Panc1 (cell line): ENCODE results near the gene MOB1A. TPM values are rescaled to one million over a fixed set of nuclear protein-coding genes. Genes with fewer than 3 reads are reported as not detected.
A peak's percentile ranks its signal among the peaks of the same experiment; 100 is the strongest.

ENCODE experiments used
- ATAC-seq: fragments of 200-7000 bp; cut with Tn5 transposase; 2 replicates; pipeline ENCODE4 v1.9.1; 2020; ENCODE audit warnings: mild to moderate bottlenecking, moderate library complexity
- BruUV-seq: library from RNA; stranded (reverse); fragments of 400-500 nt; replicated peaks from 2 replicates; lab custom pipeline; 2021; lab: Mats Ljungman, UMichigan
- CTCF ChIA-PET: fragments of 300-600 bp; sonication (Branson Sonifier 250); formaldehyde crosslinking; loops from one replicate; lab custom pipeline; 2022; ENCODE audit warnings: antibody characterized with exemption; lab: Charles Lee
- POLR2A ChIA-PET: fragments of 300-600 bp; sonication (Branson Sonifier 250); formaldehyde crosslinking; loops from one replicate; lab custom pipeline; 2022; ENCODE audit warnings: antibody characterized with exemption; lab: Charles Lee
- DNase-seq: peaks from one replicate; pipeline ENCODE4 v3.0.0-alpha.2; 2010; ENCODE audit warnings: low read depth, low spot score
- H3K27ac ChIP-seq: 2 replicates; pipeline ENCODE4 v1.5.1; 2011; ENCODE audit warnings: mild to moderate bottlenecking, low read length, inconsistent platforms
- H3K27me3 ChIP-seq: fragments of 200-500 bp; sonication (Bioruptor generic); 2 replicates; pipeline ENCODE4 v1.6.0; 2014; ENCODE audit warnings: low read length, inconsistent platforms; ENCODE audit not compliant: control insufficient read depth, insufficient read depth
- H3K36me3 ChIP-seq: fragments of 200-500 bp; sonication (Bioruptor generic); 2 replicates; pipeline ENCODE4 v1.5.1; 2014; ENCODE audit warnings: inconsistent platforms, mild to moderate bottlenecking, low read length, moderate library complexity; ENCODE audit not compliant: control insufficient read depth, insufficient read depth
- H3K4me1 ChIP-seq: 2 replicates; pipeline ENCODE4 v1.5.1; 2011; ENCODE audit warnings: inconsistent platforms, mild to moderate bottlenecking, low read length, moderate library complexity; ENCODE audit not compliant: control insufficient read depth, insufficient read depth
- H3K4me3 ChIP-seq, 2 experiments: 2 replicates each; pipeline ENCODE4 v1.5.1; 2011 to 2012; ENCODE audit warnings: low read depth in 2 of 2, low read length in 2 of 2, mild to moderate bottlenecking in 2 of 2, inconsistent platforms in 1 of 2, moderate library complexity in 1 of 2
- H3K9me3 ChIP-seq: fragments of 200-500 bp; sonication (Bioruptor generic); 2 replicates; pipeline ENCODE4 v1.5.1; 2014; ENCODE audit warnings: low read depth, mild to moderate bottlenecking, inconsistent platforms, low read length, moderate library complexity; ENCODE audit not compliant: control insufficient read depth, insufficient read depth
- CTCF ChIP-seq: fragments of 450-650 bp; IDR thresholded peaks from 2 replicates; pipeline ENCODE4 v1.5.1; 2017; ENCODE audit warnings: mild to moderate bottlenecking
- POLR2AphosphoS5 ChIP-seq: IDR thresholded peaks from 2 replicates; pipeline ENCODE4 v1.6.1; 2012; ENCODE audit warnings: mild to moderate bottlenecking, low read depth, low read length, moderate library complexity
- REST ChIP-seq, 2 experiments: IDR thresholded peaks; 2 replicates each; pipeline ENCODE4 v1.6.1; 2011 to 2012; ENCODE audit warnings: low read depth in 2 of 2, control low read depth in 1 of 2, low read length in 1 of 2, mild to moderate bottlenecking in 1 of 2, moderate library complexity in 1 of 2; ENCODE audit not compliant: insufficient read depth in 1 of 2
- SIN3A ChIP-seq: IDR thresholded peaks from 2 replicates; pipeline ENCODE4 v1.6.1; 2012; ENCODE audit warnings: low read depth, mild to moderate bottlenecking, low read length, moderate library complexity, borderline replicate concordance; ENCODE audit not compliant: insufficient read depth
- TCF7L2 ChIP-seq: IDR thresholded peaks from 2 replicates; pipeline ENCODE4 v1.6.1; 2011; ENCODE audit warnings: mild to moderate bottlenecking, low read depth, low read length, inconsistent platforms
- in situ Hi-C: cut with HindIII; loops from 2 replicates; pipeline ENCODE4 v1.10.0; 2016; ENCODE audit warnings: low sequenced_read_pairs, low pct_unique_long_range_greater_than_20kb
- intact Hi-C: fragments of 100-400 bp; cut with micrococcal nuclease; formaldehyde crosslinking; loops from one replicate; pipeline ENCODE4 v1.10.0; 2022; ENCODE audit not compliant: unreplicated experiment
- total RNA-seq: library from RNA; stranded (reverse); gene quantifications from one replicate; pipeline ENCODE4 v1.2.1, GENCODE V29; 2021; ENCODE audit not compliant: unreplicated experiment

Gene MOB1A
- total RNA-seq, 1 experiment from 2014 or later = 184 TPM

- BruUV-seq = no TSS peak
- Histone ChIP-seq H3K27ac (peak overlapping the region; percentile 80), H3K27me3 (no peaks in the 10 kb centered on the region), H3K4me3 (peak overlapping the region; percentile 63 to 71), H3K36me3 (no peaks in the 10 kb centered on the region), H3K9me3 (peaks cover 7% of the 10 kb centered on the region; the same call in 1 of the 2 replicates), H3K4me1 (no peaks in the 10 kb centered on the region; the same call in 1 of the 2 replicates)
- intact Hi-C loops (no loop called here), in situ Hi-C loops (no loop called here)
- ChIA-PET CTCF (interaction anchor here (0.5 to 0.8 kb wide), 5 partner anchors 27 to 185 kb away, joined by 3 to 8 read pairs (median 3); partner anchors contain the start of genes BOLA3 and MOB1A), POLR2A (interaction anchor here (0.6 kb wide), 2 partner anchors 356 to 376 kb away, joined by 4 to 5 read pairs; no protein-coding TSS in a partner anchor)
- DNase-seq = peak; percentile 43
- ATAC-seq = peak; percentile 97
- peak; percentile 49; the same call in 1 of the 2 replicates for TF ChIP-seq POLR2AphosphoS5
- peak; percentile 81 for TF ChIP-seq CTCF
- no peak for TF ChIP-seq TCF7L2
Measured at GRCh38 chr2:74119912-74120825, 58.5 kb downstream of the MOB1A start.

- no TSS peak for BruUV-seq
- CTCF ChIA-PET = no interaction called here
- in situ Hi-C loops = no loop called here
Measured at GRCh38 chr2:74119339-74119738, 59.3 kb downstream of the MOB1A start.

More at GRCh38 chr2:74119339-74119738, 59.3 kb downstream of the MOB1A start:
- DNase-seq (no peak), ATAC-seq (no peak)
- H3K27ac ChIP-seq = peak overlapping the region; percentile 80; the same call in 1 of the 2 replicates
- peaks cover 7% of the 10 kb centered on the region; the same call in 1 of the 2 replicates for H3K9me3 ChIP-seq
- H3K27me3 ChIP-seq = no peaks in the 10 kb centered on the region
- POLR2A ChIA-PET = interaction anchor here (0.5 kb wide), 1 partner anchor 24 kb away, joined by 4 read pairs; no protein-coding TSS in a partner anchor
- peak overlapping the region; percentile 63 to 71; a peak in 3 of 4 replicates for H3K4me3 ChIP-seq
- no peaks in the 10 kb centered on the region; the same call in 1 of the 2 replicates for H3K4me1 ChIP-seq
- H3K36me3 ChIP-seq = no peaks in the 10 kb centered on the region
- TF ChIP-seq REST (IDR thresholded peaks at IDR 0.05; ENCODE audit: insufficient read depth in 1 of 2, low read depth in 2 of 2, low read length in 1 of 2) (no peak), TCF7L2 (no peak), SIN3A (no peak), CTCF (no peak), POLR2AphosphoS5 (no peak)
- intact Hi-C loops = no loop called here
